Hematopoietic multipotent progenitor cell treated with erythropoietin and hydrocortisone succinate and interleukin-3 and kit ligand, for 8 days (in vitro differentiated cells): ENCODE data around the gene CREB3.

Experiments
- DNase-seq: peaks from one replicate; pipeline ENCODE4 v3.0.0-alpha.2; 2015

The CREB3 gene, protein sequence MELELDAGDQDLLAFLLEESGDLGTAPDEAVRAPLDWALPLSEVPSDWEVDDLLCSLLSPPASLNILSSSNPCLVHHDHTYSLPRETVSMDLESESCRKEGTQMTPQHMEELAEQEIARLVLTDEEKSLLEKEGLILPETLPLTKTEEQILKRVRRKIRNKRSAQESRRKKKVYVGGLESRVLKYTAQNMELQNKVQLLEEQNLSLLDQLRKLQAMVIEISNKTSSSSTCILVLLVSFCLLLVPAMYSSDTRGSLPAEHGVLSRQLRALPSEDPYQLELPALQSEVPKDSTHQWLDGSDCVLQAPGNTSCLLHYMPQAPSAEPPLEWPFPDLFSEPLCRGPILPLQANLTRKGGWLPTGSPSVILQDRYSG

DNA sequence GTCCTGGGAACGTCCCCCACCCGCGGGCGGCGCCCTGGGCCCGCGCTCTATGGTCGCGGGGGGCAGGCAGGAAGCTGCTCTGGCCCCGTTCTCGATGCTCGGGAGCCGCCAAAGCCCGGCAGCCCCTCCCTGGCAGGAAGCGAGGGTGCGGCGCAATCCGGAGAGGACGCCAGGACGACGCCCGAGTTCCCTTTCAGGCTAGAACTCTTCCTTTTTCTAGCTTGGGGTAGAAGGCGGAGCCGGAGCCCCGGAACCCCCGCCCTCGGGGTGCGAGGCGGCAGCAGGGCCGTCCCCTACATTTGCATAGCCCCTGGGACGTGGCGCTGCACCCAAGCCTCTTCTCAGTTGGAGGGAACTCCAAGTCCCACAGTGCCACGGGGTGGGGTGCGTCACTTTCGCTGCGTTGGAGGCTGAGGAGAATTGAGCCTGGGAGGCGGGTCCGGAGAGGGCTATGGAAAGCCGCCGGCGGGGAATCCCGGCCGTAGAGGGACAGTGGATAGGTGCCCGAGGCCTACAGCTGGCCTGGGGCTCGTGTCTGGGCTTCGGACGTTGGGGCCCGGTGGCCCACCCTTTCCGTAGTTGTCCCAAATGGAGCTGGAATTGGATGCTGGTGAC, at the start of gene CREB3, which contains the start of gene TLN1:
Gene CREB3 (plus strand): TSS at position 482 of the 615 bp plus-strand sequence. CDS start 107 bp downstream, at position 589.
Gene TLN1 (minus strand): TSS at position 11 of the 615 bp plus-strand sequence. CDS start 6,501 bp downstream, outside the sequence.
- peak; percentile 98 for DNase-seq

DNA sequence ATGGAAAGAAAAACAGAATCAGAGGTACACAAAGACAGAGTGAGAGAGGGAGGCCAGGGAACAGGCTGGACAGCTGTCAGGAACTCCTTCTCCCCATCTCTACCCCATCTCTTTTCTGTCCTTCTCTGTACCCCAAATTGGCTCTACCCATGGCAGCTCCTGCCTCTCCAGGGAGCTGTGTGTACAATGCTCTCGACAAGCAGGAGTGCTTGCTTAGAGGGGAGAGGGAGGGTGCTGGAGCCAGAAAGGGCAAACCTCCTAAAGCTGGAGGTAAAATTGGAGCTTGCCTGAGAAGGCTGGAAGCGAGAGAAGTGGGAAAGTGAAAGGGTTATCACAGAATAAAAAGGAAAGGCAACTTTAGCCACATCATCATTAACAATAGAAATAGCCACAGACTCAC, 49.1 kb upstream of the CREB3 start:
- no peak for DNase-seq

DNA sequence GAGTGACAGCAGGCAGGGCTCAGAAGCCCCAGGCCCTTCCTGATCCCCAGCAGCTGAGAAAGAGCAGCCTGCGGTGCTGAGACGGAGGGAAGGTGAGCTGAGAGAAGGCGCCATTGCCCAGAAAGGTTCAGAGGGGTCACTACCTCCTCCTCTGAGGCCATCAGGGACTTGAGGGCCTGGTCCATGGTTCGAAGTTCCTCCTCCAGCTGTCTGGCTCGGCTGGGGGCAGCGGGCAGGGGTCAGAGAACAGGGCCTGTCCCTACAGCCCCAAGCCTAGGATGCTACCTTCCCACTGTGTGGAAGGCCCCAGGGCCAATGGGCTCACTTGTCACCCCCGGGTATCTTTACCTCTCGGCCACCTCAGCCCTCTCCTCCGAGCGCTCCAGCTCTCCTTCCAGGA, 47.5 kb upstream of the CREB3 start:
- DNase-seq, result no peak

DNA sequence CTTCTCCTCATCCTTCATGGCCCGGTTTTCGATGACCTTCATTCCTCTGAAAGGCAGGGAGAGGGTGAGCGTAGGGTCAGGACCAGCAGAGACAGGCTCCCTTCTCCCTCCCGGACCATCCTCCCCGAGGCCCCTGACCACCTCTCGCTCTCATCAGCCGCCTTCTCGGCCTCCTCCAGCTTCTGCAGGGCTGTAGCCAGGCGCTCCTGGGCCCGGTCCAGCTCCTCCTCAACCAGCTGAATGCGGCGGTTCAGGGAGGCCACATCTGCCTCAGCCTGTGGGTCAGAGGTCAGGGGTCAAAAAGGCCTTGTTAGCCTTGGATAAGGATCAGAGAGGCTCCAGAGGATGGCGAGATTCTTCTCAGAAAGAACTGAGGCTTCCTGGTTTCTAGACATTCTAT, 47.0 kb upstream of the CREB3 start:
- no peak for DNase-seq

DNA sequence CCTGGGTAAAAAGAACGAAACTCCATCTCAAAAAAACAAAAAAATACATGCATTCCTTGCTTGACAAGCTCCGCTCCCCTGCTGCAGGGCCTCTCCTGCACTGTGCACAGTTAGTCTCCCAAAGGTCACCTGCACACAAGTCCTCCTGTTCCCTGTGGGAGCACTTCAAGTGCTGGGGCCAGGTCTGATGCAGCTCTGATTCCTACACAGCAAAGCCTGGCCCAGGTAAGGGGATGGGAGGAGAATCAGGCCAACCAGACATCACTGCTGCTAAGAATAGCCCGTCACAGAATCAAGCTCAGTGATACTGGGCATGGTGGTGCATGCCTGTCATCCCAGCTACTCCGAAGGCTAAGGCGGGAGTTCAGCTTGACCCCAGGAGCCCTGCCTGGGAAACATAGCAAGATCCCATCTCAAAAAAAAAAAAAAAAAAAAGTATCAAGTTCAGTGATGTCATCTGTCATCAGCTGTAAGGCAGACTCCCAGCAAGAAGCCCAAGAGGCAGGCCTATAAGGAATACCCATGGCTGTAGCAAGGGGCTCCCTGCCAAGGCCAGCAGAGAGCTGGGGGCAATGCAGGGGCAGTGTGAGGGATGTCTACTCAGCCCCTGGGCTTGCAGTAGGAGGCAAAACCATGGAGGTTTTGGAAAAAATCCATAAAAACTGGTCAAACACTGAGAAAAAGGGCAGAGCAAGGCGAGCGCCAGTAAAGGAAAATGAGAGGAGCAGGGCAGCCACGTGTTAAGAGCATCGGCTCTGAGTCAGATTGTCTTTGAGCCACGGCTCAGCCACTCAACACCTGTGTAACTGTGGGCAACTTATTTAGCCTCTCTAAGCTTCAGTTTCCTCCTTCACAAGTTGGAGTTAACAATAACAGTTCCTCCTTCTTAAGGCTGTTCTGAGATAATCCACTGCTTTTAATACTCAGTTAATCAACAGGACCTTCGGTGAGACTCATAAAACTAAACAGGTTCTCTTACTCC, 46.0 kb upstream of the CREB3 start:
- DNase-seq, result no peak

DNA sequence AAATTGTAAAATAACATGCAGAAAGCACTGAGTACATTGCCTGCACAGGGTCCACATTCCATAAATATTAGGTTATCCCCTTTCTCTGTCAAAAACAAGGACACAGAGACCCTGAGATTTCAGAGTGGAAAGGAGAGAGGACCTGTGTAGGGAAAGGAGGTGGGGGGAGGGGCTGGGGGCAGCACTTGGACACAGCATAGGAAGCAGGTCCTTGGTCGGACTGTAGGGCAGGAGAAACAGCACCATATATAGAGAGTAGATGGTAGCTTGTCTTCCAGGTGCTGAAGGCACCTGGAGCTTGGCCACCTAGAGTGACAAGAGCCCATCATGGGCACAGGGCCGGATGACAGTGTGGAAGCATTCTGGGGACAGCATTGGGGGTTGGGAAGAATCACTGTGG, 45.2 kb upstream of the CREB3 start:
- DNase-seq, result no peak

DNA sequence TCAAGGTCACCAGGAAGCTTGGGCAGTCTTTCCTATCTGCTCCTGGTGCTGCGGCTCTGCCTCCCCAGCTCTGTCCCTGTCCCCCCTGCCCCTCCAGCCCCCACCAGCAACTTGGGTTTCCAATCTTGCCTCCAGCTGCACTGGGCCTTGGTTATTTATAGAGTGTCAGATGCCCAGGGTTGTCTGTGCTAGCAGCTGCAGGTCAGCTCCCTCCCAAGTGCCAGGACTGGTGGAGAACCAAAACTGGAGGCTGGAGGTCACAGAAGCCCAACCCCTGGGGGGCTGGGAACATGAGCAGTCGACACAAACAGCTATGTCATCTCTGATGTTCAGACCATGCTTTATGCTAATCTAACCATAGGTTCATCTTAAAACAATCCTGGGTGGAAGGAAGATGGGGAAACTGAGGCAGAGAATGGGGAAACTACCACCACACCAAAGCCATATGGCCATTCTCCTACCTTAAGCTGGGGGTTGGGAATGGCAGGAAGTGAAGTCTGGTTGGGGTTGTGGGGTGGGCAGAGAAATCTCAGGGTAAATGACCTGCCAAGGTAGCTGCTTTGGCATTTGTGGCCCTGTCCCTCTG, 44.4 kb upstream of the CREB3 start:
- no peak for DNase-seq

DNA sequence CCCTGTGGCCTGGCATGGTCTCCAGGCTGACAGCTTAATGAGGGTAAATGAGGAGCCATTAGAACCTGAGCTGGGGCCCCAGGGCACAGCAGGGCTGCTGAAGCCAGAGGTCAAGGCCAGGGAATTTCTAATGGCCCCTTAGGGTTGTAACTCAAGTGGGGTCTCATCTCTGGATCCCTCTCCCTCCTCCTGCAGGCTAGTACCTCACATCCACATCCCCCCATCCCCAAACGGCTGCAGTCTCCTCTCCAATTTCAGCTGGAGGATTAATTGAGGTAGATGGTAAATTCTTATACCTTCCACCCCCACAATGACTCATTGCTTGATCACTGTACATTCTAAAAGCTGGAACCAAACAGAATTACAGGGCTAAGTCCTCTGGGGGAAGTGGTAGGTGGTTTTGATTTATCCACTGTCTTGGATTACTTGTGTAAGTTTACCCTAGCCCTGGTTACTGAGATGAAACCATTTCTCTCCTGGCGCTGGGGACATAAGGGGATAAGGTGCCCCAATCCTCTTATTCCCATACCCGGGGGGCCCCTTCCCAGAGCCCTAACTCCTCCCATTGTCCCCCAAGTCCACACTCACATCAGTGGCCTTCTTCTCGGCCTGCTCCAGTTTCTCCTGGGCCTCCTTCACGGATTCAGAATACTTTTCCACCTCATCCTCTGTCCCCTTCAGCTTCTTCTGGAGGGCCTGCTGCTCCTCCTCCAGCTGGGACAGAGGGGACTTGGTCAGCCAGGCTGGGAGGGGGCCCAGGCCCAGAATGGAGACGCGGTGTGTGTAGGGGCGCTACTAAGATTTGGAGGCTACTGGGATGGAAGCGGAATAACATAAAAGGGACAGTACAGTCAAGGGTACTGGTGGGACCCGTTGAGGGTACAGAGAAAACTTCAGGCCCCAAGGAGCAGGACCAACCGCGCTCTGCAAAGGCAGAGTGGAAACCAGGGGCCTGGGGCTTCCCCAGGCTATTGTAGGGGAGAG, 43.6 kb upstream of the CREB3 start:
- DNase-seq, result no peak

DNA sequence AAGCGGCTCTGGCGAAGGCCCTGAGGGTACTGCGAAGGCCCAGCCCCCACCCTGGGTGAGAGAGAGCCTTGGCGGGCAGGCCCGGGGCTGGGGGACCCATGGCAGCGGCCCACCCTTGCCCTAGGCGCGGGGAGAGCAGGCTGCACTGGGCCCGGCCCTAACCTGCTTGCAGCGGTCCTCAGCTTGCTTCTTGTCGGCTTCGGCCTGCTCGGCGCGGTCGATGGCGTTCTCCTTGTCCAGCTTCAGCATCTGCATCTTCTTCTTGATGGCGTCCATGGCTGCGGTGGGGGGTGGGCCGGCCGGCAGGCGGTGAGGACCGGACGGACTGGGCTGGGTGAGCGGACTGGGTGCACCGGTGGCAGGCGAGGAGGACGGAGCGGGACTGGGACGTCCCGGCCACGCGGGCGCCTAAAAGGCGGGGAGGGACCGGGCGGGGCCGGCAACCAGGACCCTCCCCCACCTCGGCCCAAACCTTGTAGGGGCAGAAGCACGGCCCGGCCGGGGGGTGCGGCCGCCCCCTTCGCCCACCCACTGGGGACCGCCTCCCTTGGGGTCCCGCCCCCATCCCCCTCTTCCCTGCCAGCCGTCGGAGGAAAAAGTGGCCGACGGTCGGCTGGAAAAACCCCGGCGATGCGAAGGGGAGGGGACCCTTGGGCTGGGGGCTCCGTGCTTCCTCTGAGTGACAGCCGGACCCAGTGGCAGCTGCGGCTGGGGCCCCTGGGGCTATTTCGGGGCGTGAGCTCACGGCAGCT, 42.7 kb upstream of the CREB3 start, which contains the start of gene TPM2:
Gene TPM2 (minus strand): TSS at position 384 of the 752 bp plus-strand sequence. CDS start 108 bp downstream, at position 276.
- DNase-seq, result no peak

DNA sequence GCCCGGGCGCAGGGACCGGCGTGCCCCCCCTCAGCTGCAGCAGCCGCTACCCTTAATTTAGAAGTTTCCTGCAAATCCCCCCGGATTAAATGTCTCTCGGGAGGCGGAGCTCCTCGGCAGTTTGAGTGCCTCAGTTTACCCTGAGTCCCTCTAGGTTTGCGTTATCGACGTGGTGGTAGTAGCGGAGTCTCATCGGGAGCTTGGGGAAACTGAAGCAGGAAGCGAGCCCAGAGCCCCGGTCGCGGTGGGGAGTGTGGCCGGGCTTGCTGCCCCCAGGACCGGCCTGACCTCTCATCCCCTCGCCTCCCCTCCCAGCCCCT, 42.2 kb upstream of the CREB3 start:
- DNase-seq, result no peak

DNA sequence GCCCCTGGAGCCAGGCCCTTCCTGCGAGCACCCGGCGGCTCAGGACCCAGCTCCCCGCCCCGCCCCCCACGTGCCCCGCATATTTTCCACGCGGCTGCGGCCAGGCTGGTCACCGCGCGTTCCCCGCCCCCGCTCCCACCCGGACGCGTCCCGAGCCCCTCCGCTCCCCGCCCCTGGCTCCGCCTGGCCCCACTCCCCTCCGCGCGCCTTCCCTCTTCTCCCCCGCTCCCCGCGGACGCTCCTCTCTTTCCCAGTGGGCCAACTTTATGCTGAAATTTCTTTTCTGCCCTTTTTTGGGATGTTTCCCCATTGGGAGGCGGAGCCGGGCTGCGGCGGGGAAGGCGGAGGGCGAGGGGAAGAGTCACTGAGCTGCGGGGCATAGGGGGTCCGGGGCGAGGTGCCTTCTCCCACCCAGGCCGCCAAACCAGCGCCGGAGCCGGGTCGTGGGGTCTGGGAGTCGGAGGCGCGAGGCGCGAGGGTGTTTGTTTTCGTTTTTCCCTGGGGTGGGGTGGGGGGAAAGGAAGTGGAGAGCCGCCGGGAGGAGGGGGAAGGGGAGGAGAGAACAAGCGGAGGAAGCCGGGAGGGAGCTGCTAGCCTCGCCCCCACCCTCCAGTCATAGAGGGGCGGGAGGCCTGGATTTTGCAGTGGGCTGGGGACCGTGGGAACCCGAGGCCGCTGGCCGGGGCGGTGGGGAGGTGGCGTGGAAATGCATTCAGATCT, 41.7 kb upstream of the CREB3 start:
- DNase-seq, result no peak

DNA sequence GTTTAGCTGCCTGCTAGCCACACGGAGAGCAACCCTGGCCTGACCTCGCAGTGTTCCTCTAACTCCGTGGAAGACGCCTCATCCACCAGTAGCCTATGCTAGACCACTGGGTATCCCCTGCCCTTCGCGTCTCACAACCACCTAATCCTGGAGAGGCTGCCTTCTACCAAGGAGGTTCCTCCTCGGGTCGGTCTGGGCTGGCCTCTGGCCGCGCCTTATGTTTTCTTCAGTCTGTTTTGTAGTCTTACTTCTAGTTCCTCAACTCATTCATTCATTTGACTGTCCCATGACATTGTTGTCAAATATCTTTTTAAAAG, 41.2 kb upstream of the CREB3 start:
- no peak for DNase-seq

DNA sequence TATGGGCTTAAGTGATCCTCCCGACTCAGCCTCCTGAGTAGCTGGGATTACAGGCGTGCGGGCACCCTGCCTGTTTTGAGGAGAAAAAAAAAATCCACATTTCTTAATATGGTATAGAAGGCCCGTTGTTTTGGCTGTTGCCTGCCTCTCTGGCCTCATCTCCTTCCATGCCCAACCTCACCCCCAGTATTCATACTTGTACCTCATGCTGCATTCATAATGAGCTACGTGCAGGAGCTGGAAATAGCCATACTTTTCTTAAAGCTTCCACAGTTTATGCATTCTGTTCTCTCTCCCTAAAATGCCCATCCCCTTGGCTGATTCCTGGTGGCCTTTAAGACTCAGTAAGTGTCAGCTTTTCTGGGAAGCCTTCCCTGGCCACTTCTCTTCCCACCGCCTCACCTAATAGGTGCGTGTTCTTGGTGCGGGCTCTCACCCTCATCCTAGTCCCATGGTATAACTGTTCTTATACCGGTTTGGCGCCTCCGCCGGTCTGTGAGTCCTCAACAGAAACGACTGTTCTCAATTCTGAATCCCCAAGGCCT, 40.6 kb upstream of the CREB3 start:
- no peak for DNase-seq

DNA sequence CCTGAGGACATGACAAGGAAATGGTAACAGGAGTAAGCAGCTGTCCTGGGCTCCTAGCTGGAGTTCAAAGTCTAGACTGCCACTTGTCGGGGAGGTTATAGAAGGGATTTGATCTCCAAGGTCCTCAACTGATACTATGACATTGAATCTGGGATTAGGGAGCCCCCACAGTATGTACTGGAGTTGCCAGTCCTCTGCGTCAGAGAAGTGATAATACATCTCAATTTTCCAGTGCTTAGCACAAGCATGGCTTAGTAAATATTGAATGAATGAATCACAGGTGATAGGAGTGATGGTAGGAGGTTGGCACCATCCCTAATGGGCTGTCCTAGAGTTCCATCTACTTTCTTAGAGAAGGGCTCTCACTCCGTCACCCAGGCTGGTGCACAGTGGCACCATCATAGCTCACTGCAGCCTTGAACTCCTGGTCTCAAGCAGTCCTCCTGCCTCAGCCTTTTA, 36.5 kb upstream of the CREB3 start:
- no peak for DNase-seq

DNA sequence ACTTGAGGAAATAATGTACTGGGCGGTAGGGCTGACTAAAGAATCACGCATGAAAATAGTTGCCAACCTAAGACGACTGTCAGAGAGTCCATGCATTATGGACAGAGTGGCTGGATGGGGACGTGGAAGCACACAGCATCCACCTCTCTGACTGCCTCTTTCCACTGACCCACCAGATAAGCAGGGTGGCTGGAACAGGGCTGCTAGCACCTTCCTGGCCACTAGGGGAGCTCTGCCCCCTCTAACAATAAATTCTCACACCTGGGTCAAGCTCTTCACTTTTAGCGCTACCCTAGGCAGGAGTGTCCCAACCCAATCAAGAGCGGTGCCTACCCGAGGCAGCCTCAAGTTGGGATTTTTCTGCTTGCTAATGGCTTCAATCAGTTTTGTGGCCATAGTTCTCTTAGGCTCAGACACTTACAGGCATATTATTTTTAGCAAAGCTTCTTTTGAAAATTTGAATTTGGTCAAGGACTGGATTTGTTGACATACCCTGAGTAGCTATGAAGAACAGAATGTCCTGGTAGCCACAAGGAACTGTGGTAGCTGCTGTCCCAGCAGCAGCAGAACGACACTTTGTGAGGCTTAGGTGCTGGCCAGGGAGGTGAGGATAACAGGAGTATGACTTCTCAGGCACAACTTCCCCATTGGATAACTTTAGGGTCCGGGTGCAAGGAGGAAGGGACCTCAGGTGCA, 35.8 kb upstream of the CREB3 start:
- DNase-seq, result peak; percentile 61

DNA sequence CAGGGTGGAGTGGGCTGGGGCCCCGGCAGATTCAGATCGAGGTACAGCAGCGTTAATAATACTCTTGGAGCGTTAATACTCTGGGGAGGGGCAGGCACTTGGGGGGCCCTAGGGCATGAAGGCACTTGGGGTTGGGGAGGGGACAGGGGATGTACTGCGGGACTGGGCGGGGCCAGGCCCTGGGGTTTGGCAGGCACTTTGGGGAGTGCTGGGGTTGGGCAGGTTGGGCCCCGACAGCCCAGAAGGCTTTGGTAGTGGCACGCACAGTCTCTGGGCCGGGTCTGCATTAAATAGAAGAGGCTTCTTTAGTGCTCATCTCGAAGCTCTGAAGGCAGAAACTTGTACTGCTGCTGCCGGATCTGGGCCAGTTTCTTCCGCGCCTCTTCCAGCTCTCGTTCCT, 35.0 kb upstream of the CREB3 start:
- no peak for DNase-seq

DNA sequence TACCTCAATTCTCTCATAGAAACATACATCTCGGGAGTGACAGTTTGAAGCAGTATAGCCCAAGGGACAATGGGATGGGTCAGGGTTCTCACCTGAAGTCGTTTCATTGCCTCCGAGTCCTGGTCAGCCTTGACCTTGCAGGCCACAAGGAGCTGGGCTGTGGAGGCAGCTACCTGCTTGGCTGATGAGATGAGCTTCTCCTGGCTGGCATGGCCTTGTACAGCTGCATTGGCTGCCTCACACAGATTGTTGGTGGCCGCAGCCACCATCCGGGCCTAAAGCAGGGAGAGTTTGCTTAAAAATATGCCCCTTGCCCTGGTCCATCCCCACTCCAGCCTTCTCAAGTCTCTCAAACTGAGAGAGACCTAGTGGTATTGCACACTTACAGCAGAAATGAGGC, 34.2 kb upstream of the CREB3 start:
- no peak for DNase-seq

DNA sequence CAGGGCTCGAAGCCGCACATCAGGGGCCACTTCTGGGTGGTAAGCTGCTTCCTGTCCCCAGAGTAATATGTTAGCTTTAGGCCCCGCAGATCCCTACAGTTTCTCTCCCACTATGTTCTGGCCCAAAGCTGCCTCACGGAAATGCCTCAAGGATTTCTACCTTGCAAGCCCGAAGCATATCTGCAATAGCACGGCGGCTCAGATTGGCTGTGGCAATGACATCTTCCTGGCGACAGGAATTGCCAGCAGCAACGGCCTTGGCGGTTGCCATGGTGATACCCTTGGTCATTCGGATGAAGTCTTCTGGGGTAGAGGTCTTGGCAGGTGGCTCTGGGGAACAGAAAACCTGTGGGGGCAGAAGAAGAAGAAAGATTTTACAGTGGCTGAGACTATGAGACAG, 32.4 kb upstream of the CREB3 start:
- no peak for DNase-seq

DNA sequence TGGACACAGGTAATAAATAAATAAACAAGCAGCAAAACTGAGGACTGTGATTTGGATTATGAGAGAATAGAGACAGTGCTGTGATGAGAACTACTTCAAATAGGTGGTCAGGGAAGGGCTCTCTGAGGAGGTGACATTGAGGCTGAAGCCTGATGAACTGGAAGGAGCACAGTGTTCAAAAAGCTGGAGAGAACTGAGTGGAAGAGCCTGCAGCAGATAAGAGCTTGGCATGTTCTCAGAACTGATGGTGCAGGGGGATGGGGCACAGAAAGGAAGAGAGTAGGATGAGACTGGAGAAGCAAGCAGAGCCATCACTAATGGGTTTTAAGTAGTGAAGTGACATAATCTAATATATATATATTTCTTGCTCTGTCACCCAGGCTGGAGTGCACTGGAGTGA, 31.5 kb upstream of the CREB3 start:
- no peak for DNase-seq
